ENCODE measurements around the gene LBH. TPM values are rescaled to one million over a fixed set of nuclear protein-coding genes. Genes with fewer than 3 reads are reported as not detected.
A peak's percentile ranks its signal among the peaks of the same experiment; 100 is the strongest.

Gene LBH
- total RNA-seq, 1 donor from 2014 or later = 61.1 TPM

DNA sequence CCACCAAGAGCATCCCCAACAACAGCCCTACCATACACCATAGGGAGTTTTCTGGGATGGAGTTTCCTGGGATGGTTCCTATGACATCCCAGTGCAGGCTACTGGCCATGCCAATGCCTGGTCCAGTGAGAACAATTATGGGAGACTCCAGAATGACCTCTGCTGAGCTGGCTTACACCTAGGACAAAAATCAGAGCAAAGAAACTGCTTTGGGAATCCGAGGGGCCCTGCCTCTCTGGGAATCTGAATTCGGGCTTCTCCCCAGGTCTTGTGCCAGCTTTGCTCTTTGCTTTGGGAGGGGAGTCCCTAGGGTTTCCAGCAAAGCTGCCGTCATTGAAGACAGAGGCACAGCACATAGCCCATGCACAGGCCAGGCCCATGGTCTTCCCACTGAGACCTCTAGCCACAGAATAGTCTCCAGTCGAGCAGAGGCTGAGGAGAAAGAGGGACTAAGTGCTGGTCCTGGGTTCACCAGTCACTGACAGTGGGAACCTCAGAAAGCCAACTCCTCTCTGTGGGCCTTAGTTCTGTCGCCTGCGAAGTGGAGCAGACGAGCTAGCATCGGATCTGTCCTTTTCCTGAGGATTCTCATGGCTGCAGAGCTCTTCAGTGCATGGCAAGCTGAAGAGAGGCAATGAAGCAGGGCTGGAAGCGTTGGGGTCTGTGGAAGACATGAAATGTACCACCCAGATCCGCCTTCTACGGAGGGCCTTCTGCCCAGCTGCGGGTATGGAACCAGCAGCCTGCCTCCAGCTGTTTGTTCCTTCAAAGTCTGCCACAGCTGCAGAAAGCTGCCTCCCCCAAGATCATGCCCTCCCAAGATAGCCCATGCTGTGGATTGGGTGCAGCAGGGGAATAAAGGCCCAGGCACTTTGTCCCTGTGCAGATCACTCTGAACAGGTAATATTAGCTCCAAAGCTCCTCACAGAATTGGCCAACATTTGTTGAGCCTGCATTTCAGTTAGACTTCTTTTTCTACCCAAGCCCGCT, 11.2 kb upstream of the LBH start:
- intact Hi-C loops (cut with micrococcal nuclease) = no loop called here
- DNase-seq (ENCODE audit: low spot score) = no peak
- H3K27me3 Mint-ChIP-seq (ENCODE audit: low read depth) = no peaks in the 10 kb centered on the region
- H3K9me3 Mint-ChIP-seq = no peaks in the 10 kb centered on the region
- no peak overlapping the region for H3K4me3 Mint-ChIP-seq (ENCODE audit: low read depth)
- no peaks in the 10 kb centered on the region for H3K36me3 Mint-ChIP-seq (ENCODE audit: low read depth)
- peaks cover 31% of the 10 kb centered on the region for H3K4me1 Mint-ChIP-seq (ENCODE audit: low read depth)
- H3K27ac Mint-ChIP-seq = no peak overlapping the region

DNA sequence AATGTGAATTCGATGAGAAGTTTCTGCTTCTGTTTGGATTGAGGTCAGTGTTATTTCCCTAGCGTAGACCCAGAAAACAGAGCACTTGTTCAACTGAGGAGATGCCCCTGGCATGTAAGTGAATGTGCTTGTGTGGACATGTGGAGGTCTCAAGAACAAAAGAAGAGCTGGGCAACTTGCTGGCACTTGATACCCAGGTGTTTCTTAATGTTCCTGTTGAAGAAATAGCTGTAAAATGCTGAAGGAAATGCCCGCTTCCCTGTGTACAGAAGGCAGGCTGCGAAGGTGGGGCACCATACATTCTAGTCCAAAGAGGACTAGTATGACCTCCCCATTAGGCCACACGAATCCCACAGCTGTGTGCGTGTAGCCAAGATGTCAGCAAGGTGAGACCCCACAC, 9.8 kb upstream of the LBH start:
- Mint-ChIP-seq H3K4me3 (ENCODE audit: low read depth) (no peak overlapping the region), H3K27ac (no peak overlapping the region), H3K36me3 (ENCODE audit: low read depth) (no peaks in the 10 kb centered on the region), H3K9me3 (no peaks in the 10 kb centered on the region), H3K27me3 (ENCODE audit: low read depth) (no peaks in the 10 kb centered on the region), H3K4me1 (ENCODE audit: low read depth) (peaks cover 37% of the 10 kb centered on the region)
- no peak for DNase-seq (ENCODE audit: low spot score)
- intact Hi-C loops (cut with micrococcal nuclease) = no loop called here

DNA sequence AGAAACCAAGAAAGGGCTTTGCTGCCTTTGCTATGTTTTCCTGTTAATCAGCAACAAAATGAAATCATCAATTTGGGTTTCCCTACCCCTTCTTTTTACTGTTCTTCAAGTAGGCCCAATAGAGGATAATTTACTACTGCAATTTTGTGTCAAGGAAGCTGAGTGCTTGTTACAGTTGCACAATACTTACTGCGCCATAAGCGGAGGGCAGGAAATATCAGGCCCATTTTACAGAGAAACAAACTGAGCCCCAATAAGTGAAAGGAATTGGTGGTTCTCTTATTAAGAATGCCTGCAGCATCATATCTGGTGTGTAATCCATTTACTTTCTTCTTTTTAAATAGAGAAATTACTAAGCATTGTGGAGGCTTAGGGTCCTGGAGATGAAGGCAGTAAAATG, 9.3 kb upstream of the LBH start:
- no peak overlapping the region for H3K4me3 Mint-ChIP-seq (ENCODE audit: low read depth)
- DNase-seq (ENCODE audit: low spot score) = no peak
- H3K4me1 Mint-ChIP-seq (ENCODE audit: low read depth) = peaks cover 39% of the 10 kb centered on the region
- H3K9me3 Mint-ChIP-seq = no peaks in the 10 kb centered on the region
- H3K27me3 Mint-ChIP-seq (ENCODE audit: low read depth) = no peaks in the 10 kb centered on the region
- H3K27ac Mint-ChIP-seq = no peak overlapping the region
- no peaks in the 10 kb centered on the region for H3K36me3 Mint-ChIP-seq (ENCODE audit: low read depth)
- intact Hi-C loops (cut with micrococcal nuclease) = no loop called here

DNA sequence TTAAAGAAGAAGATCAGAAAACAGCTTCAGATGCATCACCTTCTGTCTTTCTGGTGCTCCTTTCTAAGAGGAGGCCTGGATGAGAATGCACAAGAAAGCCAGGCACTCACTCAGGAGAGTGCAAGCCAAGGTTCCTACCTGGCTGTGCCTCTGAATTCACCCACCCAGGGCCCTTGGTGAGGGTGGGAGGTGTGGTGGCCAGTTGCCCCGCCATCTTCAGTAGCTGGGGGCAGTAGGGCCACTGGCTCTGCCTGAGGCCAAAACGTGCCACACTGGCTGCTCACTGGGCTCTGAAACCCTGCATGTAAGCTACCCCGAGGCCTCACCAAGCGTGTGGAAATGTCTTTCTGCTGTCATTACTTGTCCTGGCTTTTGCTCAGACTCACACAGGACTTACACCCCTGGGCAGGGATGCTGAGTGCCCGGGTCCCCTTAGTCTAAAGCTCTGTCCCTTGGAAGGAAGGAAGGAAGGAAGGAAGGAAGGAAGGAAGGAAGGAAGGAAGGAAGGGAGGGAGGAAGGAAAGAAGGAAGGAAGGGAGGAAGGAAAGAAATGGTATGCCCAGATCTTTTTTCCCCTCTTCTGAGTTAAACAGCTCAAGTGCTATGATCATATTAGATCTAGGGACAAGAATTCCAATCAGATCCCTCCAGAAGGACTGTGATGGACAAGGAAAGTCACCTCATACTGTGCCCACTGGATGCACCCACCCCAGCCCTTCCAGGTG, 8.5 kb upstream of the LBH start:
- H3K4me1 Mint-ChIP-seq (ENCODE audit: low read depth) = peaks cover 43% of the 10 kb centered on the region
- no peak overlapping the region for H3K27ac Mint-ChIP-seq
- intact Hi-C loops (cut with micrococcal nuclease) = no loop called here
- no peaks in the 10 kb centered on the region for H3K27me3 Mint-ChIP-seq (ENCODE audit: low read depth)
- H3K4me3 Mint-ChIP-seq (ENCODE audit: low read depth) = no peak overlapping the region
- DNase-seq (ENCODE audit: low spot score) = no peak
- H3K9me3 Mint-ChIP-seq = no peaks in the 10 kb centered on the region
- H3K36me3 Mint-ChIP-seq (ENCODE audit: low read depth) = no peaks in the 10 kb centered on the region

DNA sequence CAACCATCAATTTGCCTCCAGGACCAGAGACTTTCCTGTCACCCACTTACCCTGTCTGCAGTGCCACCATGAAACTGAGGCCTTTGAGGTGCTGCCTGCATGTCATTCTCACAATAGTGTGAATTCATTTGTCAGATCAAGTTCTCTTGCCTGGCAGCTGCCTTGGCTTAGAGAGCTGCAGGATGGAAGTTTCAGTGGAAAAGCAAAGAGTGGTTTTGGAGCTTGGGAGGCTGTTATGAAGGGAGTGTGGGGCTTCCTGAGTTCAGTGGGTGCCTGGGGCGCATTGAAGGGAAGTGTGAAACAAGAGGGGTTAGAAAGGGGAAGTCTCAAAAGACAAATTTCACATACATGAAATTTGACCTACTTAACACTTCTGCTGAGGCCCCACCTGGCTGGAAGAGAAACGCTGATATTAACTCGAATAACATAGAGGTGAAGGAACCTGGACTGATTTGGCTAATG, 7.9 kb upstream of the LBH start:
- no peak overlapping the region for H3K4me3 Mint-ChIP-seq (ENCODE audit: low read depth)
- H3K9me3 Mint-ChIP-seq = no peaks in the 10 kb centered on the region
- intact Hi-C loops (cut with micrococcal nuclease) = no loop called here
- no peaks in the 10 kb centered on the region for H3K27me3 Mint-ChIP-seq (ENCODE audit: low read depth)
- H3K27ac Mint-ChIP-seq = peak overlapping the region; percentile 25
- no peak for DNase-seq (ENCODE audit: low spot score)
- H3K4me1 Mint-ChIP-seq (ENCODE audit: low read depth) = peaks cover 43% of the 10 kb centered on the region
- H3K36me3 Mint-ChIP-seq (ENCODE audit: low read depth) = no peaks in the 10 kb centered on the region

DNA sequence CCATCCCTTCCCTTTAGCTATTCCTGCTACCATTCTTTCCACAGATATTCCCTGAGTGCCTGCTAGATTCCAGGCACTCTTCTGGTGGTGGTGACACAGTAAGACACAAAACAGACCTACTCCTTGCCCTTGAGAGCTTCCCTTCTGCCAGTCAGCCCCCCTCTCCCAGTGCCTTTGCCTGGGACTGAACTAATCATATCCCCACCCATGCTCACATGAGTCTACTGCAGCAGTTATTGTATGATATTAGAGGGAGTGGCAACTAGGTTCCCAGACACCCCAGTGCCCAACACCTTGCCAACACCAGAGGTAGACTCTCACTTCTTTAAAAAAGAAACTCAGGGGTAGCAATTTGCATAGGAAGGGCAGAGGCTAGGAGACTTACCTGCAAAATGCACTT, 7.2 kb upstream of the LBH start:
- no peaks in the 10 kb centered on the region for H3K27me3 Mint-ChIP-seq (ENCODE audit: low read depth)
- no peak for DNase-seq (ENCODE audit: low spot score)
- H3K9me3 Mint-ChIP-seq = no peaks in the 10 kb centered on the region
- intact Hi-C loops (cut with micrococcal nuclease) = no loop called here
- peaks cover 43% of the 10 kb centered on the region for H3K4me1 Mint-ChIP-seq (ENCODE audit: low read depth)
- H3K36me3 Mint-ChIP-seq (ENCODE audit: low read depth) = no peaks in the 10 kb centered on the region
- H3K27ac Mint-ChIP-seq = peak overlapping the region; percentile 47
- H3K4me3 Mint-ChIP-seq (ENCODE audit: low read depth) = no peak overlapping the region

DNA sequence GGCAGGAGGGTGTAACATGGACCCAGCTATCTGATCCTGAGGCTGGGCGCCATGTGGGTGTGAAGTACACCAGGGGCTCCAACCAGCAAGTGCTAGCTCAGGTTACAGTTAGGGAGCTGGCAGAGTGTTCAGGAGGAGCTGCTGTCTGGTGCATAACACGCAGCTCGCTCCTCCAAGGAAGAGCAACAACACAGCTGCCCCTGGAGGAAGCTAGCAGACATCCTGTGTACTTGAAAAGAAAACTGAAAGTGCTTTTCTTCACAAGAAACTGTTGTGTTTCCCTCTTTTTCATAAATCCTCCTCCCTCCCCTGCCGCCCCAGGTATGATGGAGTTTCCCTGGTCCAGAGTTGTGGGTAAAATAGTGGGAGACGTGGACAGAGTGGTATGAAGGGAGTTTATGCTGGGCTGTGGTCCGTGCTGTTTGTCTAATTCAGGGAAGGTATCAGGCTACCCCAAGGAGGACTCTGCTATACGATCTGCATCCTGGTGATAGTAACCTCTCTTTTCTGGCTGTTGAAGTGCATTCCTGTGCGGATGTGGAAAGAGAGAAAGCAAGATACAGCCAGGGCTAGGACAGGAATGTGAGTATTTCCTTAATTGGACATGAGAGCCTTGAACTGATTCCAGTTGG, 6.1 kb upstream of the LBH start:
- peaks cover 2% of the 10 kb centered on the region for H3K27me3 Mint-ChIP-seq (ENCODE audit: low read depth)
- intact Hi-C loops (cut with micrococcal nuclease) = loop anchor here (1.0 kb wide), 1 partner anchor 222 kb away; the partner anchor contains the start of gene LCLAT1
- peak; percentile 48 for DNase-seq (ENCODE audit: low spot score)
- peak overlapping the region; percentile 96 for H3K27ac Mint-ChIP-seq
- H3K36me3 Mint-ChIP-seq (ENCODE audit: low read depth) = no peaks in the 10 kb centered on the region
- peaks cover 46% of the 10 kb centered on the region for H3K4me1 Mint-ChIP-seq (ENCODE audit: low read depth)
- peak overlapping the region; percentile 81 for H3K4me3 Mint-ChIP-seq (ENCODE audit: low read depth)
- no peaks in the 10 kb centered on the region for H3K9me3 Mint-ChIP-seq

DNA sequence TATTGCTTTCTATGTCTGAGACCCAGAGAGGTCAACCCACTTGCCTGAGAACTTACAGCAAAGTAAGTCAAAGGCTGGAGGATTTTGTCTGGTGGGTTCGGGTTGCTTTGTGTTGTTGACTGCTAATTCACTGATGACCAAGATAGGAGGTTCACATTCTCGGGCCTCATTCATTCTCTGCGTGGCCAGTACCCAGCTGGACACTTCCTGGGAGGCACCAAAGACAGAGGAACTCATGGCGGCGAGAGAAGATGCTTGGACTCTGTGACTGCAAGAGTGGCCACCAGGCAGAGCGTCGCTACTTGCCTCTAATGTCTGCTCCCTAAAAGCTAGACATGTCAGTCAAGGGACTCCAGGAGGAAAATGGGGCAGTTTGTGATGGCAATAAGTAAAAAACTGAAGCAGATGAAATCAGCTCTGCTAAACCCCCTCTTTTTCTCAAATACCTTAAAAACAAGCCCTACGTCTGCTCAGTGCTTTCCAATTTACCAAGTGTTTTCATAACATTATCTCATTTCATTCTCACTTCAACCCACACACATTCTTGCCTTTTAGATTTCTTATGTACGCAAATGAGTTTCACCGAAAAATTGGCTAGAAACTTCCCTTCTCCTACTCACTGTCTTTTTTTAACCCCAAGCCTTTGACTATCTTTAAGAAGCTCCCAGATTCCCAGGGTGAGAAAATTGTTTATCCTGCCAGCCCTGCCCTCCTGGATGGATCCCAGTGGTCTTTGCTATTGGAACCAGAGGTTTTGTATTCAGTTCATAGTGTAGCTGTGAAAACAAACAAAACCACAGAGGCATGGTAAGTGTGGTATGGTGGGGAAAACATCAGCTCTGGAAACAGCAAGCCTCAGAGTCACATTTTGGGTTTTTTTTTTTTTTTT, 4.9 kb upstream of the LBH start:
- DNase-seq (ENCODE audit: low spot score) = no peak
- H3K9me3 Mint-ChIP-seq = no peaks in the 10 kb centered on the region

DNA sequence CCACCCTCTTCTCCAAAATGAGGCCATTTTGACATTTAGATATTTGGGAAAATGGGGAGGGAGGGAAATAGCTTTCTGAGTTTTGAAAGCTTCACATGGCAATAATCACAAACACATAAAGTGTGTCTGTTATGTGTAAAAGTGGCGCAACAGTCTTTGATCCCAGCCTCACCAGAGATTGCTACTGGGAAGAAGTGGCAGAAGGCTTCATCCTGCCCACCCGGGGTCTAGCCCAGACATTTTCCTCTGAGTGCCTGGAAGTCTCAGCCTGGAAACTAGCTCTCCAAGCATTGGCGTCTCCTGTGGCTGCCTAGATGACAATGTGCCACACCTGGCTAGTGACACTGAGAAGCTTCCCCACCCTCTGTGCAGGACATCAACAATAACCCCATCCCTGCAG, 1.7 kb upstream of the LBH start:
- H3K27ac Mint-ChIP-seq = peak overlapping the region; percentile 85
- H3K4me3 Mint-ChIP-seq (ENCODE audit: low read depth) = peak overlapping the region; percentile 71
- no peaks in the 10 kb centered on the region for H3K9me3 Mint-ChIP-seq
- intact Hi-C loops (cut with micrococcal nuclease) = no loop called here
- peaks cover 4% of the 10 kb centered on the region for H3K27me3 Mint-ChIP-seq (ENCODE audit: low read depth)
- peaks cover 50% of the 10 kb centered on the region for H3K4me1 Mint-ChIP-seq (ENCODE audit: low read depth)
- no peak for DNase-seq (ENCODE audit: low spot score)
- H3K36me3 Mint-ChIP-seq (ENCODE audit: low read depth) = peaks cover 6% of the 10 kb centered on the region

More for the DNA sequence above, 4.9 kb upstream of the LBH start:
- intact Hi-C loops (cut with micrococcal nuclease) = loop anchor here (1.0 to 2.0 kb wide), 4 partner anchors 9 to 196 kb away; partner anchors contain the start of gene YPEL5
- Mint-ChIP-seq H3K4me1 (ENCODE audit: low read depth) (peaks cover 52% of the 10 kb centered on the region), H3K4me3 (ENCODE audit: low read depth) (peak overlapping the region; percentile 81), H3K36me3 (ENCODE audit: low read depth) (no peaks in the 10 kb centered on the region), H3K27me3 (ENCODE audit: low read depth) (peaks cover 4% of the 10 kb centered on the region), H3K27ac (peak overlapping the region; percentile 96)

DNA sequence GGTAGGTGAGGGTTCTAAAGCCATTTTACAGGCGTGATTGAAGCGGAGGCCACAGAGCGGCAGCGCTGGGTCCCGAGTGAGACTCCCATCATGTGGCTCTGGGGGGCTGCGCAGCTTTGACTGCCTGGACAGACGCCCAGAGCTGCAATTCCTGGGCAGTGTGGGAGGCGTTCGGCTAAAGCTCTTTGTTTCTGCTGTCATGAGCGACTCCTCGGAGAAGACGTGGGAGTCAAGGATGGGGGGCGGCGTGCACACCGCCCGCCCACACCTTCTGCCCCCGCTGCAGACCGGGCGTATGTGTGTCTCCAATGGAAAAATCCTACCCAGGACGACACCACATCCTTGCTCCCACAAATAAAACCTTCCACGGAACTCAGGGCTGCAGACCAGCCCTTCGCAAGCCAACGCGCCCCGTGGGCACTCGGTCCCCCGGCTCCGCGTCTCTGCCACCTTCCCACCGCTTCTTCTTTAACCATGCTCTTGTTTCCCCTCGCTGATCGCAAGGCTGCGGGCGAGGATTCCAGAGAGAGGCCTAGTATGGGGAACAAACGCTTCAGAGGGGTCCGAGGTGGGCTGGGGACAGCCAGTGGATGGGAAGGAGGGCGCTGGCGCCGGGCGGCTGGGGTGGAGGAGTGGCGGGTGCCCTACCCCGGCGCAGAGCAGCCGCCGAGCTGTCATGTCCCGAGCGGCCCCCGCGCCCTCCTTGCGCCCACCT, 680 bp upstream of the LBH start:
- Mint-ChIP-seq H3K27me3 (ENCODE audit: low read depth) (peaks cover 4% of the 10 kb centered on the region), H3K4me1 (ENCODE audit: low read depth) (peaks cover 51% of the 10 kb centered on the region), H3K36me3 (ENCODE audit: low read depth) (peaks cover 16% of the 10 kb centered on the region), H3K9me3 (no peaks in the 10 kb centered on the region), H3K27ac (peak overlapping the region; percentile 56), H3K4me3 (ENCODE audit: low read depth) (peak overlapping the region; percentile 72)
- intact Hi-C loops (cut with micrococcal nuclease) = loop anchor here (1.0 kb wide), 2 partner anchors 23 to 107 kb away; no protein-coding TSS in a partner anchor
- no peak for DNase-seq (ENCODE audit: low spot score)

DNA sequence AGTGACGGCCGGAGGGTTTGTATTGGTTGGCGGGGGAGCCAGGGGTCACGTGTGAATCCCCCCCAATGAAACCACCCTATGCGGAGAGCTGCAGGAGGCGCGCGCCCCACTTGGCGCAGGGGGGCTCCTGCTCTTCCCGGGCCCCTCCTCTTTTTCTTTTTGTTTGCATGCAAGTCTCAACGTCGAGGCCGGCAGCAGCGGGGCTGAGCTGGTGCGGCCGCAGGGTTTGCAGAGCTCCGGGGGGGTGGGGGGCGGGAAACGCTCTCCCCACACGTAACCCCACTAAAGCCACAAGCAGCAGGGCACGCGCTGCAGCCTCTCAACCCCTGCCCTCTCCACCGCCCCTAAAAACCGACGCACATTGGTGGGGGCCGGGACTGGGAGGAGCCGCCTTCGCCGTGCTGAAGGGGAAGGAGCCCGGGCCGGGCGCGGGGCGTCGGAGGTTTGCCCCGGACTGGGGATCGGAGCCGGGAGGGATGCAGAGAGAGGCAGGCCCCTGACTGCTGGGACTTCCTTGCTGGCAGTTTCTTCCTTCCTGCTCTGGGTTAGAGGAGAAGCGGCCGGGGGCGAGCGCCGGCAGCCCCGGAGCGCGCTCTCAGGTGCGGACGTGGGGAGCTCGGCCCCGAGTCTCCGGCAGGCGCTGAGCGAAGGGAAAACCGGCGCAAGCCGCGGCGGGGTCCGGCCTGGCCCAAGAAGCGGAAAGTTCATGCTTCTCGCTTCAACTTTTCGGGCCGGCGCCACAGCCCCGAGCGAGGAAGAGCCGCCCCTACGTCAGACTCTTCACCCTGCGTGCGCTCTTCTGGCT, 864 bp downstream of the LBH start:
- peaks cover 4% of the 10 kb centered on the region for H3K27me3 Mint-ChIP-seq (ENCODE audit: low read depth)
- H3K4me3 Mint-ChIP-seq (ENCODE audit: low read depth) = peak overlapping the region; percentile 84
- DNase-seq (ENCODE audit: low spot score) = peak; percentile 65
- H3K27ac Mint-ChIP-seq = peak overlapping the region; percentile 79
- peaks cover 51% of the 10 kb centered on the region for H3K4me1 Mint-ChIP-seq (ENCODE audit: low read depth)
- no peaks in the 10 kb centered on the region for H3K9me3 Mint-ChIP-seq
- H3K36me3 Mint-ChIP-seq (ENCODE audit: low read depth) = peaks cover 32% of the 10 kb centered on the region
- intact Hi-C loops (cut with micrococcal nuclease) = loop anchor here (1.0 kb wide), 3 partner anchors 21 to 105 kb away; no protein-coding TSS in a partner anchor
